HG03439 (cell line): ENCODE measurements around the gene GCN1.
"Not testable (repeated sequence)": the region's sequence is repeated elsewhere in the genome, so short reads cannot be mapped to it uniquely, and the experiment has no call there.

Experiments
- ATAC-seq: cut with Tn5 transposase; IDR thresholded peaks from one replicate; pipeline ENCODE4 v1.9.1; 2021; ENCODE audit warnings: mild to moderate bottlenecking, moderate library complexity; ENCODE audit not compliant: unreplicated experiment

The GCN1 gene

GRCh38 chr12:120194534-120195395, at the start of gene GCN1:
TSS of gene GCN1 (minus strand) at chr12:120194715. CDS start at chr12:120194697, 18 bp downstream.
- peak; percentile 69 for ATAC-seq

GRCh38 chr12:120242971-120243699, 48.6 kb upstream of the GCN1 start:
- ATAC-seq, result no peak

- ATAC-seq, result no peak
These were observed 47.8 kb upstream of the GCN1 start for GRCh38 chr12:120242275-120242799.

GRCh38 chr12:120241561-120242274, 47.2 kb upstream of the GCN1 start:
- no peak for ATAC-seq

- ATAC-seq, result no peak
These were observed 45.9 kb upstream of the GCN1 start for GRCh38 chr12:120240495-120240833.

- ATAC-seq, result no peak
These were observed 45.4 kb upstream of the GCN1 start for GRCh38 chr12:120239776-120240494.

- ATAC-seq, result no peak
These were observed 44.4 kb upstream of the GCN1 start for GRCh38 chr12:120238839-120239445.

- no peak for ATAC-seq
These were observed 43.7 kb upstream of the GCN1 start for GRCh38 chr12:120238217-120238616.

- no peak for ATAC-seq
These were observed 43.1 kb upstream of the GCN1 start for GRCh38 chr12:120237360-120238171.

- not testable (repeated sequence) for ATAC-seq
These were observed 42.3 kb upstream of the GCN1 start for GRCh38 chr12:120236809-120237208.

GRCh38 chr12:120235369-120236323, 41.1 kb upstream of the GCN1 start:
- no peak for ATAC-seq

GRCh38 chr12:120234643-120235368, 40.3 kb upstream of the GCN1 start:
- no peak for ATAC-seq

- no peak for ATAC-seq
These were observed 36.9 kb upstream of the GCN1 start for GRCh38 chr12:120231316-120232011.

GRCh38 chr12:120230974-120231315, 36.4 kb upstream of the GCN1 start:
- no peak for ATAC-seq

GRCh38 chr12:120230326-120230973, 35.9 kb upstream of the GCN1 start:
- ATAC-seq, result no peak

GRCh38 chr12:120229487-120230325, 35.2 kb upstream of the GCN1 start:
- no peak for ATAC-seq
